ENCODE data around the gene GSTA1.

GRCh38 chr6:52815167-52816092 lies 11.8 kb upstream of the GSTA1 start:
- no peak for TF ChIP-seq POLR2AphosphoS5 (IDR thresholded peaks at IDR 0.05)
- TF ChIP-seq CTCF (IDR thresholded peaks at IDR 0.05 in 8 of 11, conservative IDR thresholded peaks at IDR 0.05 in 3 of 11) = peak in 8 of 11 experiments; percentile 21 to 73 (median 60)
- no peak for TF ChIP-seq POLR2A (IDR thresholded peaks at IDR 0.05)

Data from spleen (tissue), 7 donors.